OCI-LY1 (cell line): ENCODE data around the gene RAD52.

Experiments
- H2AFZ ChIP-seq: fragments of 200-600 bp; sonication (generic), shearing (Covaris generic); 2 replicates; pipeline ENCODE4 v1.6.0; 2014; ENCODE audit warnings: antibody characterized with exemption, mild to moderate bottlenecking, low read length
- H3F3A ChIP-seq: fragments of 200-600 bp; sonication (generic), shearing (Covaris generic); 2 replicates; pipeline ENCODE4 v1.6.0; 2014; ENCODE audit warnings: mild to moderate bottlenecking, antibody characterized with exemption, low read length, moderate library complexity; ENCODE audit not compliant: insufficient read depth
- H3K27ac ChIP-seq: fragments of 200-600 bp; sonication (generic); 2 replicates; pipeline ENCODE4 v1.5.1; 2014; ENCODE audit warnings: low read length, mixed run types, mild to moderate bottlenecking, low read depth; ENCODE audit not compliant: poor library complexity, severe bottlenecking
- H3K27me3 ChIP-seq: fragments of 200-600 bp; sonication (generic); 2 replicates; pipeline ENCODE4 v1.6.0; 2014; ENCODE audit warnings: antibody characterized with exemption, mild to moderate bottlenecking, low read length, moderate library complexity; ENCODE audit not compliant: insufficient read depth
- H3K36me3 ChIP-seq: fragments of 200-600 bp; sonication (generic); 2 replicates; pipeline ENCODE4 v1.6.1; 2014; ENCODE audit warnings: mild to moderate bottlenecking, antibody characterized with exemption, low read length, moderate library complexity, mixed read lengths; ENCODE audit not compliant: insufficient read depth
- H3K4me1 ChIP-seq: fragments of 200-600 bp; sonication (generic); 2 replicates; pipeline ENCODE4 v1.5.1; 2014; ENCODE audit warnings: mild to moderate bottlenecking, low read length, moderate library complexity; ENCODE audit not compliant: insufficient read depth, severe bottlenecking
- H3K4me2 ChIP-seq: fragments of 200-600 bp; sonication (generic), shearing (Covaris generic); 2 replicates; pipeline ENCODE4 v1.6.1; 2014; ENCODE audit warnings: low read length
- H3K4me3 ChIP-seq: fragments of 200-600 bp; sonication (generic); 2 replicates; pipeline ENCODE4 v1.5.1; 2014; ENCODE audit warnings: low read length, low read depth, mild to moderate bottlenecking, mixed read lengths; ENCODE audit not compliant: poor library complexity, severe bottlenecking
- H3K79me2 ChIP-seq: fragments of 200-600 bp; shearing (Covaris generic); 2 replicates; pipeline ENCODE4 v1.6.1; 2016; ENCODE audit warnings: mixed run types, low read length, mixed read lengths; ENCODE audit not compliant: insufficient read depth
- H3K9ac ChIP-seq: fragments of 200-600 bp; sonication (generic), shearing (Covaris generic); 2 replicates; pipeline ENCODE4 v1.6.1; 2014; ENCODE audit warnings: mild to moderate bottlenecking, low read length, mixed read lengths
- H3K9me2 ChIP-seq: fragments of 200-600 bp; sonication (generic), shearing (Covaris generic); 2 replicates; pipeline ENCODE4 v1.6.1; 2014; ENCODE audit warnings: low read depth, mild to moderate bottlenecking, low read length, mixed read lengths
- H3K9me3 ChIP-seq: fragments of 200-600 bp; shearing (Covaris generic); 2 replicates; pipeline ENCODE4 v1.6.1; 2014; ENCODE audit warnings: low read length, mixed read lengths
- H4K20me1 ChIP-seq: fragments of 200-600 bp; sonication (generic), shearing (Covaris generic); 2 replicates; pipeline ENCODE4 v1.6.0; 2016; ENCODE audit warnings: mild to moderate bottlenecking, low read length; ENCODE audit not compliant: insufficient read depth
- EZH2 ChIP-seq: fragments of 200-600 bp; sonication (generic), shearing (Covaris generic); IDR thresholded peaks from 2 replicates; pipeline ENCODE4 v1.8.0; 2017; ENCODE audit warnings: borderline replicate concordance, mixed run types, mild to moderate bottlenecking, antibody characterized with exemption, low read length, moderate library complexity, mixed read lengths
- TF ChIP-seq, protein P1 (sequence below): fragments of 200-600 bp; sonication (generic), shearing (Covaris generic); IDR thresholded peaks from 2 replicates; pipeline ENCODE4 v1.5.1; 2017; ENCODE audit warnings: mild to moderate bottlenecking, antibody characterized with exemption, low read length, moderate library complexity, mixed read lengths

Gene RAD52

DNA sequence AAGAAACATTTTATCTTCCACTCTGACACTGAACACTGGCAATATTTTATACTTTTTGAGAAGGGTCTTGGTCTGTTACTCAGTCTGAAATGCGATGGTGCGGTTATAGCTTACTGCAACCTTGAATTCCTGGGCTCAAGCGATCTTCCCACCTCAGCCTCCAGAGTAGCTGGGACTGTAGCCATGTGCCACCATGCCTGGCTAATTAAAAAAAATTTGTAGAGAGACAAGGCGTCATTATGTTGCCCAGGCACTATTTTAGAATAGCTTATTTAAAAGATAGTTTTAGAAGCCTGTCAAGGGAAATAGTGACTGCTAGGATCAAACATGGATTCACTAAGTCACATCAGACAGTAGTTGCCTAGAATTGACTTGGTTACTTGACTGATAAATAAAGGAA lies 47.4 kb upstream of the RAD52 start:
- TF ChIP-seq EZH2 = no peak
- TF ChIP-seq, protein P1, sequence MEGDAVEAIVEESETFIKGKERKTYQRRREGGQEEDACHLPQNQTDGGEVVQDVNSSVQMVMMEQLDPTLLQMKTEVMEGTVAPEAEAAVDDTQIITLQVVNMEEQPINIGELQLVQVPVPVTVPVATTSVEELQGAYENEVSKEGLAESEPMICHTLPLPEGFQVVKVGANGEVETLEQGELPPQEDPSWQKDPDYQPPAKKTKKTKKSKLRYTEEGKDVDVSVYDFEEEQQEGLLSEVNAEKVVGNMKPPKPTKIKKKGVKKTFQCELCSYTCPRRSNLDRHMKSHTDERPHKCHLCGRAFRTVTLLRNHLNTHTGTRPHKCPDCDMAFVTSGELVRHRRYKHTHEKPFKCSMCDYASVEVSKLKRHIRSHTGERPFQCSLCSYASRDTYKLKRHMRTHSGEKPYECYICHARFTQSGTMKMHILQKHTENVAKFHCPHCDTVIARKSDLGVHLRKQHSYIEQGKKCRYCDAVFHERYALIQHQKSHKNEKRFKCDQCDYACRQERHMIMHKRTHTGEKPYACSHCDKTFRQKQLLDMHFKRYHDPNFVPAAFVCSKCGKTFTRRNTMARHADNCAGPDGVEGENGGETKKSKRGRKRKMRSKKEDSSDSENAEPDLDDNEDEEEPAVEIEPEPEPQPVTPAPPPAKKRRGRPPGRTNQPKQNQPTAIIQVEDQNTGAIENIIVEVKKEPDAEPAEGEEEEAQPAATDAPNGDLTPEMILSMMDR = no peak
- no peak overlapping the region for H3K4me3 ChIP-seq
- H3K27me3 ChIP-seq = no peaks in the 10 kb centered on the region
- peaks cover 5% of the 10 kb centered on the region; the same call in 1 of the 2 replicates for H3K79me2 ChIP-seq
- H3K4me1 ChIP-seq = peaks cover 23% of the 10 kb centered on the region
- H3F3A ChIP-seq = no peaks in the 10 kb centered on the region
- no peaks in the 10 kb centered on the region for H3K9me2 ChIP-seq
- H3K9me3 ChIP-seq = no peaks in the 10 kb centered on the region
- H3K9ac ChIP-seq = no peak overlapping the region
- no peak overlapping the region for H3K27ac ChIP-seq
- no peaks in the 10 kb centered on the region for H4K20me1 ChIP-seq
- H3K36me3 ChIP-seq = peaks cover 7% of the 10 kb centered on the region
- H2AFZ ChIP-seq = no peak overlapping the region
- H3K4me2 ChIP-seq = no peak overlapping the region

DNA sequence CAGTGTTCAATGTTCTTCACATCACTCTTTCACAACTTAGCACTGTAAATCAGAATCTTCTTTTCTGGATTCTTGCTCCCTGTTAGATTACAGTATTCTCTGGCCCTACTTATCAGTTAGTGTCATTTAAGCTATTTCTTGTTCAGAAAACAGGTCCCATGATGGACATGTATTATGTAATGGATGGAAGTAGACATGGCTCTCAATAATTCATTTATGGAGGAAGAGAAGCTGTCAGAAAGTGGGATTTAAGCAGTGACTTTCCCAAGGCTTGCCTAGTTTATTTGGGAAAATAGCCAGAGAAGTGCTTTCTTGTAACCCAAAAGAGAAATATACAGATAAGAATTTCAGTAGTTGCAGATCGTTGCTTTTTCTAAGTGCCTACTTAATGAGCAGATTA lies 43.2 kb upstream of the RAD52 start:
- H3K79me2 ChIP-seq = peaks cover 5% of the 10 kb centered on the region; the same call in 1 of the 2 replicates
- peak overlapping the region; percentile 78 for H3K4me3 ChIP-seq
- no peaks in the 10 kb centered on the region for H3K9me3 ChIP-seq
- no peaks in the 10 kb centered on the region for H3K9me2 ChIP-seq
- peaks cover 37% of the 10 kb centered on the region for H3K4me1 ChIP-seq
- TF ChIP-seq, protein P1 = no peak
- no peaks in the 10 kb centered on the region for H4K20me1 ChIP-seq
- 0 out of 2 replicates have a peak, but pooled peaks cover 7% of the 10 kb centered on the region for H3F3A ChIP-seq
- no peak overlapping the region for H2AFZ ChIP-seq
- no peaks in the 10 kb centered on the region for H3K27me3 ChIP-seq
- no peaks in the 10 kb centered on the region; the same call in 1 of the 2 replicates for H3K36me3 ChIP-seq
- H3K9ac ChIP-seq = peak overlapping the region; percentile 76; the same call in 1 of the 2 replicates
- H3K27ac ChIP-seq = no peak overlapping the region
- peak overlapping the region; percentile 75 for H3K4me2 ChIP-seq

- H3K79me2 ChIP-seq = 0 out of 2 replicates have a peak, but pooled peaks cover 5% of the 10 kb centered on the region
Measured at GRCh38 chr12:991350-992333, 42.1 kb upstream of the RAD52 start.

More at GRCh38 chr12:991350-992333, 42.1 kb upstream of the RAD52 start:
- no peaks in the 10 kb centered on the region; the same call in 1 of the 2 replicates for H3K36me3 ChIP-seq
- peak overlapping the region; percentile 75 for H3K4me2 ChIP-seq
- H3K27me3 ChIP-seq = no peaks in the 10 kb centered on the region
- H4K20me1 ChIP-seq = no peaks in the 10 kb centered on the region
- H3K27ac ChIP-seq = no peak overlapping the region
- 0 out of 2 replicates have a peak, but pooled peaks cover 7% of the 10 kb centered on the region for H3F3A ChIP-seq
- peak overlapping the region; percentile 76 for H3K9ac ChIP-seq
- TF ChIP-seq, protein P1 = no peak
- TF ChIP-seq EZH2 = no peak
- H2AFZ ChIP-seq = no peak overlapping the region
- no peaks in the 10 kb centered on the region for H3K9me2 ChIP-seq
- peaks cover 32% of the 10 kb centered on the region for H3K4me1 ChIP-seq
- peak overlapping the region; percentile 78 for H3K4me3 ChIP-seq
- no peaks in the 10 kb centered on the region for H3K9me3 ChIP-seq
